ENCODE data around the gene TPX2.

Gene TPX2

DNA sequence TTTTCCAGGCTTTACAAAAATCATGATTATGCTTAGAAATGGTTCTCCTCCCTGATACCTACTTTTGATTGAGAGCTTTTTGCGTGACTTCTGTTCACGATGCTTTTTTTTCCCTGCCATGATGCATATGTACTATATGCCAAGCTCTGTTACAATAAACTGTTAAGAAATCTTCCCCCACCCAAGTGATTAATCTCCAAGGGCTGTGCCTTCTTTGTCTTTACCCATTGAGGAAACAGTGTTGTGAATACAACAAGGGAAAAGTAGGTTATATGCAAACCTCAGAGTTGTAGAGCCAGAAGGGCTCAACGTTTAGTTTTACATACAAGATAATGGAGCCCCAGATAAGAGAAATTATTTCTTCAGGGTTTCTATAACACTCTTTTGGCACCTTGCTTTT is 46.0 kb downstream of the TPX2 start:
- CTCF ChIA-PET = interaction anchor here (1.0 kb wide), 1 partner anchor 19 kb away, joined by 6 read pairs; no protein-coding TSS in a partner anchor

More for the DNA sequence above, 46.0 kb downstream of the TPX2 start:
- POLR2A ChIA-PET = interaction anchor here (0.6 kb wide), 1 partner anchor 75 kb away, joined by 3 read pairs; no protein-coding TSS in a partner anchor
- H3K27ac ChIP-seq (ENCODE audit: extremely low read depth, low read depth, low read length) = no peak overlapping the region
- H3K9me3 ChIP-seq (ENCODE audit: control insufficient read depth, insufficient read depth, low read depth, low read length) = no peaks in the 10 kb centered on the region
- TF ChIP-seq ZBTB8A (tag by site-specific recombination; IDR thresholded peaks at IDR 0.05) (no peak), ZNF529 (tag by site-specific recombination; IDR thresholded peaks at IDR 0.05; ENCODE audit: insufficient replicate concordance) (no peak), ZNF211 (tag by site-specific recombination; IDR thresholded peaks at IDR 0.05; ENCODE audit: low read depth) (no peak), KLF10 (tag by site-specific recombination; IDR thresholded peaks at IDR 0.05) (no peak), SALL2 (tag by site-specific recombination; IDR thresholded peaks at IDR 0.05; ENCODE audit: borderline replicate concordance) (no peak), ZNF776 (tag by site-specific recombination; IDR thresholded peaks at IDR 0.05; ENCODE audit: borderline replicate concordance) (no peak), ZNF223 (tag by site-specific recombination; IDR thresholded peaks at IDR 0.05) (no peak), ZNF621 (tag by site-specific recombination; IDR thresholded peaks at IDR 0.05) (no peak), ZBTB20 (tag by site-specific recombination; IDR thresholded peaks at IDR 0.05) (no peak), ZNF248 (tag by site-specific recombination; IDR thresholded peaks at IDR 0.05) (no peak), ZNF626 (tag by site-specific recombination; IDR thresholded peaks at IDR 0.05) (no peak), MYNN (tag by site-specific recombination; IDR thresholded peaks at IDR 0.05; ENCODE audit: borderline replicate concordance) (no peak), ZIC2 (tag by site-specific recombination; IDR thresholded peaks at IDR 0.05) (no peak), ZNF558 (tag by site-specific recombination; IDR thresholded peaks at IDR 0.05) (no peak)
- TF ChIP-seq, protein P1, sequence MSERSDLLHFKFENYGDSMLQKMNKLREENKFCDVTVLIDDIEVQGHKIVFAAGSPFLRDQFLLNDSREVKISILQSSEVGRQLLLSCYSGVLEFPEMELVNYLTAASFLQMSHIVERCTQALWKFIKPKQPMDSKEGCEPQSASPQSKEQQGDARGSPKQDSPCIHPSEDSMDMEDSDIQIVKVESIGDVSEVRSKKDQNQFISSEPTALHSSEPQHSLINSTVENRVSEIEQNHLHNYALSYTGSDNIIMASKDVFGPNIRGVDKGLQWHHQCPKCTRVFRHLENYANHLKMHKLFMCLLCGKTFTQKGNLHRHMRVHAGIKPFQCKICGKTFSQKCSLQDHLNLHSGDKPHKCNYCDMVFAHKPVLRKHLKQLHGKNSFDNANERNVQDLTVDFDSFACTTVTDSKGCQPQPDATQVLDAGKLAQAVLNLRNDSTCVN (tag by site-specific recombination; optimal IDR thresholded peaks at IDR 0.05) = no peak
- TF ChIP-seq, protein P2, sequence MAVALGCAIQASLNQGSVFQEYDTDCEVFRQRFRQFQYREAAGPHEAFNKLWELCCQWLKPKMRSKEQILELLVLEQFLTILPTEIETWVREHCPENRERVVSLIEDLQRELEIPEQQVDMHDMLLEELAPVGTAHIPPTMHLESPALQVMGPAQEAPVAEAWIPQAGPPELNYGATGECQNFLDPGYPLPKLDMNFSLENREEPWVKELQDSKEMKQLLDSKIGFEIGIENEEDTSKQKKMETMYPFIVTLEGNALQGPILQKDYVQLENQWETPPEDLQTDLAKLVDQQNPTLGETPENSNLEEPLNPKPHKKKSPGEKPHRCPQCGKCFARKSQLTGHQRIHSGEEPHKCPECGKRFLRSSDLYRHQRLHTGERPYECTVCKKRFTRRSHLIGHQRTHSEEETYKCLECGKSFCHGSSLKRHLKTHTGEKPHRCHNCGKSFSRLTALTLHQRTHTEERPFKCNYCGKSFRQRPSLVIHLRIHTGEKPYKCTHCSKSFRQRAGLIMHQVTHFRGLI (tag by site-specific recombination; IDR thresholded peaks at IDR 0.05) = no peak
- TF ChIP-seq, protein P3, sequence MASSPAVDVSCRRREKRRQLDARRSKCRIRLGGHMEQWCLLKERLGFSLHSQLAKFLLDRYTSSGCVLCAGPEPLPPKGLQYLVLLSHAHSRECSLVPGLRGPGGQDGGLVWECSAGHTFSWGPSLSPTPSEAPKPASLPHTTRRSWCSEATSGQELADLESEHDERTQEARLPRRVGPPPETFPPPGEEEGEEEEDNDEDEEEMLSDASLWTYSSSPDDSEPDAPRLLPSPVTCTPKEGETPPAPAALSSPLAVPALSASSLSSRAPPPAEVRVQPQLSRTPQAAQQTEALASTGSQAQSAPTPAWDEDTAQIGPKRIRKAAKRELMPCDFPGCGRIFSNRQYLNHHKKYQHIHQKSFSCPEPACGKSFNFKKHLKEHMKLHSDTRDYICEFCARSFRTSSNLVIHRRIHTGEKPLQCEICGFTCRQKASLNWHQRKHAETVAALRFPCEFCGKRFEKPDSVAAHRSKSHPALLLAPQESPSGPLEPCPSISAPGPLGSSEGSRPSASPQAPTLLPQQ (tag by site-specific recombination; IDR thresholded peaks at IDR 0.05) = no peak
- TF ChIP-seq, protein P4, sequence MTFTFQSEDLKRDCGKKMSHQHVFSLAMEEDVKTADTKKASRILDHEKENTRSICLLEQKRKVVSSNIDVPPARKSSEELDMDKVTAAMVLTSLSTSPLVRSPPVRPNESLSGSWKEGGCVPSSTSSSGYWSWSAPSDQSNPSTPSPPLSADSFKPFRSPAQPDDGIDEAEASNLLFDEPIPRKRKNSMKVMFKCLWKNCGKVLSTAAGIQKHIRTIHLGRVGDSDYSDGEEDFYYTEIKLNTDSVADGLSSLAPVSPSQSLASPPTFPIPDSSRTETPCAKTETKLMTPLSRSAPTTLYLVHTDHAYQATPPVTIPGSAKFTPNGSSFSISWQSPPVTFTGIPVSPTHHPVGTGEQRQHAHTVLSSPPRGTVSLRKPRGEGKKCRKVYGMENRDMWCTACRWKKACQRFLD (tag by site-specific recombination; IDR thresholded peaks at IDR 0.05) = no peak
- TF ChIP-seq, protein P5, sequence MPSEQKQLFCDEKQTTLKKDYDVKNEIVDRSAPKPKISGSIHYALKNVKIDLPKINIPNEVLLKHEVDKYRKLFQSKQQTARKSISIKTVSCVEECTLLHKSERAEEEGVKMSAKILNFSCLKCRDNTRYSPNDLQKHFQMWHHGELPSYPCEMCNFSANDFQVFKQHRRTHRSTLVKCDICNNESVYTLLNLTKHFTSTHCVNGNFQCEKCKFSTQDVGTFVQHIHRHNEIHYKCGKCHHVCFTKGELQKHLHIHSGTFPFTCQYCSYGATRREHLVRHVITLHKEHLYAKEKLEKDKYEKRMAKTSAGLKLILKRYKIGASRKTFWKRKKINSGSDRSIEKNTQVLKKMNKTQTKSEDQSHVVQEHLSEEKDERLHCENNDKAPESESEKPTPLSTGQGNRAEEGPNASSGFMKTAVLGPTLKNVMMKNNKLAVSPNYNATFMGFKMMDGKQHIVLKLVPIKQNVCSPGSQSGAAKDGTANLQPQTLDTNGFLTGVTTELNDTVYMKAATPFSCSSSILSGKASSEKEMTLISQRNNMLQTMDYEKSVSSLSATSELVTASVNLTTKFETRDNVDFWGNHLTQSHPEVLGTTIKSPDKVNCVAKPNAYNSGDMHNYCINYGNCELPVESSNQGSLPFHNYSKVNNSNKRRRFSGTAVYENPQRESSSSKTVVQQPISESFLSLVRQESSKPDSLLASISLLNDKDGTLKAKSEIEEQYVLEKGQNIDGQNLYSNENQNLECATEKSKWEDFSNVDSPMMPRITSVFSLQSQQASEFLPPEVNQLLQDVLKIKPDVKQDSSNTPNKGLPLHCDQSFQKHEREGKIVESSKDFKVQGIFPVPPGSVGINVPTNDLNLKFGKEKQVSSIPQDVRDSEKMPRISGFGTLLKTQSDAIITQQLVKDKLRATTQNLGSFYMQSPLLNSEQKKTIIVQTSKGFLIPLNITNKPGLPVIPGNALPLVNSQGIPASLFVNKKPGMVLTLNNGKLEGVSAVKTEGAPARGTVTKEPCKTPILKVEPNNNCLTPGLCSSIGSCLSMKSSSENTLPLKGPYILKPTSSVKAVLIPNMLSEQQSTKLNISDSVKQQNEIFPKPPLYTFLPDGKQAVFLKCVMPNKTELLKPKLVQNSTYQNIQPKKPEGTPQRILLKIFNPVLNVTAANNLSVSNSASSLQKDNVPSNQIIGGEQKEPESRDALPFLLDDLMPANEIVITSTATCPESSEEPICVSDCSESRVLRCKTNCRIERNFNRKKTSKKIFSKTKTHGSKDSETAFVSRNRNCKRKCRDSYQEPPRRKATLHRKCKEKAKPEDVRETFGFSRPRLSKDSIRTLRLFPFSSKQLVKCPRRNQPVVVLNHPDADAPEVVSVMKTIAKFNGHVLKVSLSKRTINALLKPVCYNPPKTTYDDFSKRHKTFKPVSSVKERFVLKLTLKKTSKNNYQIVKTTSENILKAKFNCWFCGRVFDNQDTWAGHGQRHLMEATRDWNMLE (tag by site-specific recombination; conservative IDR thresholded peaks at IDR 0.05; ENCODE audit: low read depth) = no peak
- TF ChIP-seq, protein P6, sequence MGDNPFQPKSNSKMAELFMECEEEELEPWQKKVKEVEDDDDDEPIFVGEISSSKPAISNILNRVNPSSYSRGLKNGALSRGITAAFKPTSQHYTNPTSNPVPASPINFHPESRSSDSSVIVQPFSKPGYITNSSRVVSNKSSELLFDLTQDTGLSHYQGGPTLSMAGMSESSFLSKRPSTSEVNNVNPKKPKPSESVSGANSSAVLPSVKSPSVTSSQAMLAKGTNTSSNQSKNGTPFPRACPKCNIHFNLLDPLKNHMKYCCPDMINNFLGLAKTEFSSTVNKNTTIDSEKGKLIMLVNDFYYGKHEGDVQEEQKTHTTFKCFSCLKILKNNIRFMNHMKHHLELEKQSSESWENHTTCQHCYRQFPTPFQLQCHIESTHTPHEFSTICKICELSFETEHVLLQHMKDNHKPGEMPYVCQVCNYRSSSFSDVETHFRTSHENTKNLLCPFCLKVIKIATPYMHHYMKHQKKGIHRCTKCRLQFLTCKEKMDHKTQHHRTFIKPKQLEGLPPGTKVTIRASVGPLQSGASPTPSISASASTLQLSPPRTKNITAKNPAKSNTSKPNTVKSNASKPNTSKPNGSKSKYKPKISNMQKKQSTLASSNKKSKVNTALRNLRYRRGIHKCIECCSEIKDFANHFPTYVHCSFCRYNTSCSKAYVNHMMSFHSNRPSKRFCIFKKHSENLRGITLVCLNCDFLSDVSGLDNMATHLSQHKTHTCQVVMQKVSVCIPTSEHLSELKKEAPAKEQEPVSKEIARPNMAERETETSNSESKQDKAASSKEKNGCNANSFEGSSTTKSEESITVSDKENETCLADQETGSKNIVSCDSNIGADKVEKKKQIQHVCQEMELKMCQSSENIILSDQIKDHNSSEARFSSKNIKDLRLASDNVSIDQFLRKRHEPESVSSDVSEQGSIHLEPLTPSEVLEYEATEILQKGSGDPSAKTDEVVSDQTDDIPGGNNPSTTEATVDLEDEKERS (tag by site-specific recombination; IDR thresholded peaks at IDR 0.05) = no peak
- no peaks in the 10 kb centered on the region for H3K4me1 ChIP-seq (ENCODE audit: control insufficient read depth, insufficient read depth, low read length)
- no peak overlapping the region for H3K4me3 ChIP-seq (ENCODE audit: low read depth, low read length)
- peaks cover 56 to 95% of the 10 kb centered on the region in 2 experiments for H3K36me3 ChIP-seq (ENCODE audit: control insufficient read depth in 2 of 2, insufficient read depth in 1 of 2, low read length in 2 of 2)
